IPS-NIHi7 (cell line): ENCODE results near the gene SH3PXD2A.

Experiments used
- DNase-seq: peaks from one replicate; pipeline ENCODE4 v3.0.0; 2012; ENCODE audit warnings: mixed read lengths; ENCODE audit errors: extremely low spot score

SH3PXD2A gene

GRCh38 chr10:103855424-103855823 is at the start of gene SH3PXD2A:
Gene SH3PXD2A (minus strand): TSS chr10:103855576. CDS start chr10:103855266, 310 bp downstream.
- peak; percentile 73 for DNase-seq

- DNase-seq: no peak
These were observed 45.9 kb upstream of the SH3PXD2A start for GRCh38 chr10:103901299-103901698.

DNA sequence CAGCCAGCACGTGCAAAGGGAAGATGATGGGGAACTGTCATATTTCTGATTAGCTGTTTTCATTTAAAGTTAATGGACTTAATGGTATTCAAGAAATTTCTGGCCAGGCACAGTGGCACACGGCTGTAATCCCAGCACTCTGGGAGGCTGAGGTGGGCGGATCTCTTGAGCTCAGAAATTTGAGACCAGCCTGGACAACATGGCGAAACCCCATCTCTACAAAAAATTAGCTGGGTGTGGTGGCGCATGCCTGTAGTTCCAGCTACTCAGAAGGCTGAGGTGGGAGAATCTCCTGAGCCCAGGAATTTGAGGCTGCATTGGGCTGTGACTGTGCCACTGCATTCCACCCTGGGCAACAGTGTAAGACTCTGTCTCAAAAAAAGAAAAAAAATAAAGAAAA is 43.9 kb upstream of the SH3PXD2A start:
- no peak for DNase-seq

DNA sequence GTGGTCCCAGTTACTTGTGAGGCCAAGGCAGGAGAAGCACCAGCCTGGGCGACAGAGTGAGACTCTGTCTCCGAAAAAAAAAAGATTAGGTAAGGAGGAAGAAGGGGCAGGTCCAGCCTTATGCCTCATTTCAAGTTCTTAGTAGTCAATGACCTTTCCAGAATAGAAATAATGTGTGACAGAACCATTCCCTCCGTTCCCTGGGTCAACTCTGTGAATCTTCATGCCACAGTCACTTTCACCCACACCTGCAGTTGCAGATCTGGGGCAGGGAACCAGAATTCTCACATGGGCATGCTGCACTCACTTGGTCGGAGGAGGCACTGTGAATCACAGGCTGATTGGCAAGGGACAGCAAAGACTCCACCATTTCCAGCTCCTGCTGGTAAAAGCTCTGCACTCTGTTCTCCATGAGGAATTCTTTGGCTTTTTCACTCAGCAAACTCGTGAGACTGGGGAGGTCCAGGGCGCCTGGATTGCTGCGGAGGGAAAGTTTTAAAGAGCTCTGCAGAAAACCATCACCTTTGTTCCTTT is 41.9 kb upstream of the SH3PXD2A start:
- DNase-seq: no peak

GRCh38 chr10:103896225-103896624 is 40.8 kb upstream of the SH3PXD2A start:
- DNase-seq: no peak

DNA sequence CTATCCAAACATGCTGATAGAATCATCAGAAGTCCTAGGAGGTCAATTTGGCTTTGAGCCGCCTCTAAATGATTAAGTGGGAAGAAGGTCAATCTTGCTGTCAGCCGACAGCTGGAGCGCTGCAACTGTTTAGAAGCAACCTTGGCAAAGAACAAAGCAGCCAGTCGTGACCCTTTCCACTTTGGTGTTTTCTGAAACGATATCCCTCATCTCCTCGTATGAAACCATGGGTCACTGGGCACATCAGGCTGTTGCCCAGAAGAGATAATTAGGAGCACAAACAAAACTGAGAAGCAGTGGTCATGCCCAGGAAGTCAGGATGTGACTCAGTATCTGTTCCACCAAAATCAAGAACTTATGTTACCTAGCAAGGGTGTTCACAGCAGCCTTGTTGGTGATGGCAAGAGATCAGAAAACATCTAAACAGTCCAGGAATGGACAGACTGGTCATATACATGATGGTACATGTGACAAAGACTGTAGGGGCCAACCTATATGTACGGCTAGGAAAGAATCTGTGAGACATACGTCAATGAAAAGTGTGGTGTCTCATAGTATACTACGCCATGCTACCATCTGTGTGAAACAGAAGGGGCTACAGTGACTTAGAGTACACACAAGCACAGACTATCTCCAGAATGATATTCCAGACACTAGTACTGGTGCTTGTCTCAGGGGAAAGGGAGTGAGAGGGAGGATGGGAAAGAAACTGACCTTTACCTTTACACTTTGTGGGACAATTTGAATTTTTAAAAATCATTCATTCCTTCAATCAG is 40.2 kb upstream of the SH3PXD2A start:
- DNase-seq: no peak

DNA sequence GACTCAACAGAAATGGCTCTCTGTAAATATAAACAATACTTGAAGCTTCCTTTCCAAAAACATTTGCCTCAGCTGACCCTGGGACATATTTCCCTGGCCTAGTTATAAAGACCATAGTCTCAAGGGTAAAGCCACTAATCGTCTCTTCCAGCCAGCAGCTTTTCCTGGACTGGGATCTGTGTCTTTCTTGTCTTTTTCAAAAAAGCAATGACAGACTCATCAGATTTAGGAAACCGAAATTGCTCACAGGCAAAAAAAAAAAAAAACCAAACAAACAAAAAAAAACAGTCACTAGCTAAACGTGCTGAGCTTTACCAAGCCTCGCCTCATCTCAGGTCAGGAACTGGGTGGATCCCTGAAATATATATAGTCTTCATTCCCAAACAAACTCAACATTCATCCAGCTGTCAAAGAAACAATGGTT is 39.1 kb upstream of the SH3PXD2A start:
- DNase-seq: no peak

DNA sequence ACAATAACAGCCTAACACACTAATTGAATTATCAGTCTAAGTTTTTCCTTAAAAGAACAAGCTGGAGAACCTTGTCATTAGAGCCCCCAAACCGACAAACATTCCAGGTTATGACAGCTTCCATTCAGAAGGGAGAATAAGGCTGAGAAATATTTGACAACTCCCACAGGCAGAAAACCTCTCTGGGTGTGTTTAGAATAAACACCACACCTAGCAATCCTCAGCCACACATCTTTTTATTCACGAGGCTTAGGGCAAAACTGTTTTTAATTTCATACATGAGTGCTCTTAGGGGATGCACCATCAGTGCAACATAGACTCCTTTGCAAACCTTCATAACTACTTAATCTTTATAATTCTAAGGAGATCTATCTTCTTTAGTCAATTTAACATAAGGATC is 38.4 kb upstream of the SH3PXD2A start:
- DNase-seq: no peak

DNA sequence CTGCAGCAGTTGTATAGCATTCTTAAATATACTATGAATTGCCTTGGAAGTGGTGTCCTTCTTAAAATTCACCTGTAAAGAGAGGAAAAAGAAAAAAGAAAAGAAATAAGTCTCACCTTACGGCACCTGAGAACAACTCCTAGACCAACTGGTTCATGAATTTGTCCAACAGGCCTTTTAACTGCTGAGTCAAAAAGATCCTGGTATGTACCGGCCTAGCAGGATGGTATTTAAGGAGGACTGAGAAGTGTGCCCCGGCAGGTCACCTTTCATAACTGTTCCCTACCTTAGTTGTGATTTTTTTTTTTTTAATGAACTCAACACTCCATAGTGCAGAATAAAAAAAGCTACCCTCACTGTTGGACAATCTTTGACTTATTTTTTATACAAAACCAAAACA is 36.8 kb upstream of the SH3PXD2A start:
- DNase-seq: no peak

- no peak for DNase-seq
These were observed 35.3 kb upstream of the SH3PXD2A start for GRCh38 chr10:103890688-103891087.

- DNase-seq: no peak
These were observed 34.9 kb upstream of the SH3PXD2A start for GRCh38 chr10:103890194-103890658.

- DNase-seq: no peak
These were observed 33.8 kb upstream of the SH3PXD2A start for GRCh38 chr10:103889121-103889720.

- peak; percentile 53 for DNase-seq
These were observed 32.9 kb upstream of the SH3PXD2A start for GRCh38 chr10:103888113-103888841.

GRCh38 chr10:103885617-103886016 is 30.2 kb upstream of the SH3PXD2A start:
- DNase-seq: no peak

DNA sequence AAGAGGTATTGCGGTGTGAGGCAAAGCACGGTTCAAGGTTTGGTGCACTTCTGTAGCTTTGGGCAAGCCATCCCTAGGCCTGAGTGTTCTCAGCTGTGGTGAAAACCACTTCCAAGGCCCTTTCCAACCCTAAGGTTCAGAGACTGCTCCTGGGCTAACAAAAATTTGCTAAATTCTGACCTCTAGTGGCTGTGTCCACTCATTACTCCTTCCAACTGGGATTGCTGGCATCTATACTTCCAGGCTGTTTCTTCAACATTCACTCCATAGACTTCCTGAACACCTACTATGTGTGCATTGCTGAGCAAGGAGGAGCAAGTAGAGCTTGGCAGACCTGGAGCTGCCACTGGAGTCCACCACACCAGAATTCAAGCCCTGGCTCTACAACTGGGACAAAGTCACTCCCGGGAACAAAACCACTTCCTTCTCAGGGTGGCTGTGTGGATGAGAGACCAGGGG is 29.3 kb upstream of the SH3PXD2A start:
- DNase-seq: peak; percentile 81

- DNase-seq: no peak
These were observed 27.1 kb upstream of the SH3PXD2A start for GRCh38 chr10:103882285-103883007.

DNA sequence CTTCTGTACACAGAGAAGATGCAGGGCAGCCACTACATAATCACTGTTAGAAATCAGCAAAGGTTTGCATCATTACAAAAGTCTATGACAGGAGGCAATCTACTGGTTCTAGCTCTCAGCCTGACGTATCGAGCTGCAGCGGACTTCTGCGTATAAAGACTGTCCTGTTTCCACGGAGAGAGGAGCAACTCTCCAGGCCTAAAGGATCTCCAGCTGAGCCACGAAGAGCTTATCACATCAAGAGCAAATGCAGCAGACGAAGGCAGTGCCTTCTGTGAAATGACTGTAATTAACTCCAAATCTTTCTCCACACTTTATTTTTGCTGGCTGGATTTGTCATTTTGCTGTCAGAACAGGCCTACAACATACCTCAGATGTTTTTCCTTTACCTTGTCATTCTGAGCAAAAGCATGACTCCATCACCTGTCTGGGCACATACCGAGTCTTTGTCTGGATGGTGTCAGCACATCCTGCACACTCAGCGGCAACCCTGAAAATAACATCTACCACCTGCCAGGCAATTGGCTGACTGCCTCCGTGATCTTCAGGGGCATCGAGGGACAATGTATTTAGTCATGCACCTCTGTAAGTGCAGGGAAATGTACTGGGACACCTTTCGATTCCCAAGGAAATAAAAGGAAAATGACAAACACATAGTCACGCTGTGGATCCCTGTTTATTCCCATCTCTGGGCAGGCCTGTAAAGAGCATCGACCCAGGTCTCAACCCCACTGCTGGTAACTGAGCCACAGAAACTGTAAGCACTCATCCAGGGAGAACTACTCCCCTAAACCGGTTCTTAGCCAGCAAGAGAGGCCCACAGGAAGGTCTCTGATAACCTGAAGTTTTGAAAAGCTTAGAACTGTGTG is 26.3 kb upstream of the SH3PXD2A start:
- no peak for DNase-seq

- no peak for DNase-seq
These were observed 24.5 kb upstream of the SH3PXD2A start for GRCh38 chr10:103879831-103880230.

GRCh38 chr10:103879409-103879808 is 24.0 kb upstream of the SH3PXD2A start:
- DNase-seq: no peak

DNA sequence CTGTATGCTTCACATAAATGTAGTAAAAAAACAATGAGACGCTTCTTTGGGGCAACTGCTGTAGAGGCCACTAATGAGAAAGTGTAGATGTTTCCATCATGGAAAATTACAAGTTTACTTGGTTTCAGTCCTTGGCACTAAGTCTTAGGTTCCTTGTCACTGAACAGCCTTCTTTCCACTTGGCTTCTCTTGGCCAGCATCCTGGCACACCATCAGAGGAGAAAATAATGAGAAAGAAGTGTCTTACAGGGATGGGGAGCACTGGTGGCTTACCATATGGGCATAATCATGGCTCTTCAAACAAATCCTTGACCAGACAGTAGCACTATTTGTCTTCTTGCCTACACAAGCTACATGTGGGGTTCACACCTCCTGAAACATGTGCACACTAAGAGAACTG is 22.5 kb upstream of the SH3PXD2A start:
- no peak for DNase-seq

DNA sequence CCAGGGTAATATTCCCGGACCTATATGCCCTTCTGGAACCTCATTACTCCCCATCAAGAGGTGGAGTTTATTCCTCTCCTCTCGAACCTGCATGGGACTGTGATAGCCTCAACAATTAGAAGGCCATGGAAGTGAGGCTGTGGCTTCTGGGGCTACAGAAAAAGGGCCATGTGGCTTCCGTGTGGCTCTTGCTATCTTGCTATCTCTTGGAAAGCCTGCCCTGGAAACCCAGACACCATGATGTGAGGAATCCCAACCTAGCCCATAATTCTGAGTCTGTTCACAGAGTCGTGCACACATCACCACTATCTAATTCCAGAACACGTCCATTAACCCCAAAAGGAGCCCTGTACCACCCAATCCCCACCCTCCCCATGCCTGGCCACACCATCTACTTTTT is 20.8 kb upstream of the SH3PXD2A start:
- no peak for DNase-seq
